Retinal pigment epithelial cell (primary cell): ENCODE results near the gene TMEM132A.

ENCODE experiments used
- DNase-seq: peaks from one replicate; pipeline ENCODE4 v3.0.0-alpha.2; 2010; ENCODE audit warnings: low read depth
- H3K4me3 ChIP-seq: 2 replicates; pipeline ENCODE4 v1.5.1; 2011; ENCODE audit warnings: mild to moderate bottlenecking, low read length, control low read depth, moderate library complexity
- CTCF ChIP-seq: conservative IDR thresholded peaks from 2 replicates; pipeline ENCODE4 v1.5.1; 2011; ENCODE audit warnings: low read depth, low read length, control low read depth, inconsistent platforms

TMEM132A gene

GRCh38 chr11:60880643-60881282 is 43.5 kb upstream of the TMEM132A start:
- TF ChIP-seq CTCF = no peak

GRCh38 chr11:60887556-60887955 is 36.7 kb upstream of the TMEM132A start:
- no peak for DNase-seq
- TF ChIP-seq CTCF = peak; percentile 78
- no peak overlapping the region for H3K4me3 ChIP-seq

More at GRCh38 chr11:60880643-60881282, 43.5 kb upstream of the TMEM132A start:
- DNase-seq = no peak
- H3K4me3 ChIP-seq = no peak overlapping the region

GRCh38 chr11:60889869-60890311 is 34.4 kb upstream of the TMEM132A start:
- no peak for TF ChIP-seq CTCF
- DNase-seq = no peak
- H3K4me3 ChIP-seq = no peak overlapping the region

- DNase-seq = no peak
- TF ChIP-seq CTCF = no peak
- H3K4me3 ChIP-seq = no peak overlapping the region
Observed at GRCh38 chr11:60890696-60891095, 33.6 kb upstream of the TMEM132A start.

GRCh38 chr11:60891103-60891741 is 33.0 kb upstream of the TMEM132A start:
- DNase-seq = no peak
- no peak for TF ChIP-seq CTCF

GRCh38 chr11:60895687-60896086 is 28.6 kb upstream of the TMEM132A start:
- no peak for TF ChIP-seq CTCF
- DNase-seq = no peak
- no peak overlapping the region for H3K4me3 ChIP-seq

More at GRCh38 chr11:60891103-60891741, 33.0 kb upstream of the TMEM132A start:
- H3K4me3 ChIP-seq = no peak overlapping the region

- no peak for DNase-seq
- TF ChIP-seq CTCF = no peak
- no peak overlapping the region for H3K4me3 ChIP-seq
Observed at GRCh38 chr11:60897496-60897895, 26.8 kb upstream of the TMEM132A start.
